ENCODE data around the gene GPRC5C. TPM values are rescaled to one million over a fixed set of nuclear protein-coding genes. Genes with fewer than 3 reads are reported as not detected.

Gene GPRC5C
- total and polyA plus RNA-seq, 4 donors: 41.9 to 81.4 (median 66.1) TPM

DNA sequence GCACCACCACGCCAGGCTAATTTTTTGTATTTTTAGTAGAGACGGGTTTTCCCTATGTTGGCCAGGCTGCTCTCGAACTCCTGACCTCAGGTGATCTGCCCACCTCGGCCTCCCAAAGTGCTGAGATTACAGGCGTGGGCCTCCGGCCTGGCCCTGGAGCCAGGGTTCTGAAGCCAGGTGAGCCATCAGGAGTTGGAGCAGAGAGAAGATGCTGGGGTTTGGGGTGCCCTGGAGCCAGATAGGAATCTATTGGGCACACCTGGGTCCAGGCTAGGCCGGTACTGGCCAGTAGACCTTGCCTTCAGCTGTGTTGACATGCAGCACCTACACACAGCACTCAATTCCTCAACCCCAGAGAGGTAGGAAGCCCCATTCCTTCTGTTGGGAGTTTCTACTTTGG is 29.1 kb downstream of the GPRC5C start:
- Histone ChIP-seq H3K9ac (ENCODE audit: insufficient read depth in 1 of 2, low read length in 2 of 2) (no peak overlapping the region), H3K27ac (ENCODE audit: low read depth in 1 of 2, low read length in 1 of 2) (no peak overlapping the region), H3K27me3 (ENCODE audit: control insufficient read depth in 3 of 3, insufficient read depth in 3 of 3, low read length in 2 of 3) (peaks cover 0 to 13% (median 13%) of the 10 kb centered on the region in 3 donors), H3K9me3 (ENCODE audit: control insufficient read depth in 4 of 4, insufficient read depth in 3 of 4, low read length in 3 of 4) (peaks cover 0 to 2% (median 0%) of the 10 kb centered on the region in 4 donors), H3K4me1 (ENCODE audit: control insufficient read depth in 5 of 5, insufficient read depth in 5 of 5, low read length in 5 of 5) (peaks cover 0 to 5% (median 4%) of the 10 kb centered on the region in 5 donors), H3K36me3 (ENCODE audit: control insufficient read depth in 4 of 4, insufficient read depth in 4 of 4, low read length in 4 of 4) (no peaks in the 10 kb centered on the region), H3K4me3 (no peak overlapping the region)
- WGBS, 2 donors: 97% methylated on average over 7 of the region's 7 CpGs
- ATAC-seq (ENCODE audit: insufficient read depth, low FRiP score): no peak
- no peak for DNase-seq
- TF ChIP-seq, protein P1, sequence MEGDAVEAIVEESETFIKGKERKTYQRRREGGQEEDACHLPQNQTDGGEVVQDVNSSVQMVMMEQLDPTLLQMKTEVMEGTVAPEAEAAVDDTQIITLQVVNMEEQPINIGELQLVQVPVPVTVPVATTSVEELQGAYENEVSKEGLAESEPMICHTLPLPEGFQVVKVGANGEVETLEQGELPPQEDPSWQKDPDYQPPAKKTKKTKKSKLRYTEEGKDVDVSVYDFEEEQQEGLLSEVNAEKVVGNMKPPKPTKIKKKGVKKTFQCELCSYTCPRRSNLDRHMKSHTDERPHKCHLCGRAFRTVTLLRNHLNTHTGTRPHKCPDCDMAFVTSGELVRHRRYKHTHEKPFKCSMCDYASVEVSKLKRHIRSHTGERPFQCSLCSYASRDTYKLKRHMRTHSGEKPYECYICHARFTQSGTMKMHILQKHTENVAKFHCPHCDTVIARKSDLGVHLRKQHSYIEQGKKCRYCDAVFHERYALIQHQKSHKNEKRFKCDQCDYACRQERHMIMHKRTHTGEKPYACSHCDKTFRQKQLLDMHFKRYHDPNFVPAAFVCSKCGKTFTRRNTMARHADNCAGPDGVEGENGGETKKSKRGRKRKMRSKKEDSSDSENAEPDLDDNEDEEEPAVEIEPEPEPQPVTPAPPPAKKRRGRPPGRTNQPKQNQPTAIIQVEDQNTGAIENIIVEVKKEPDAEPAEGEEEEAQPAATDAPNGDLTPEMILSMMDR (IDR thresholded peaks at IDR 0.05; ENCODE audit: control extremely low read depth, extremely low read depth): no peak

DNA sequence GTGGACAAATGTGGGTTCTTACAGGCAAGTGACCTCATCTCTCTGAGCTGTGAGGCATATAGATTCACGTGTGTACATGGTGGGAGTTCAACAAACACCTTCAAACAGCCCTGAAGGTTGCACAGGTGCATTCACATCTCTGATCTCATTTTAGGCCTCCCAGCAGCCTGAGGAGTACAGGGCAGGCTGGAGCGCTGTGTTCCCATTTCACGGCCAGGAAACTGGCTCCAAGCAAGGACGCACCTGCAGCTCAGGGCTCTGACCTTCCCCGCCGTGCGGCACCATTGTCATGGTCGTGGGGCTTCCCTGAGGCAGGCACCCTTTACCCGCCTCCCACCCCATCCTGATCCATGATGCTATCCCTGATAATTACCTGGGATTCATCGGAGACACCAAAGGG is 29.7 kb downstream of the GPRC5C start:
- DNase-seq (no peak), ATAC-seq (ENCODE audit: insufficient read depth, low FRiP score) (no peak)
- Histone ChIP-seq H3K27me3 (ENCODE audit: control insufficient read depth in 3 of 3, insufficient read depth in 3 of 3, low read length in 2 of 3) (peaks cover 0 to 18% (median 17%) of the 10 kb centered on the region in 3 donors), H3K4me1 (ENCODE audit: control insufficient read depth in 5 of 5, insufficient read depth in 5 of 5, low read length in 5 of 5) (peaks cover 0 to 5% (median 4%) of the 10 kb centered on the region in 5 donors), H3K9me3 (ENCODE audit: control insufficient read depth in 4 of 4, insufficient read depth in 3 of 4, low read length in 3 of 4) (peaks cover 0 to 2% (median 0%) of the 10 kb centered on the region in 4 donors), H3K36me3 (ENCODE audit: control insufficient read depth in 4 of 4, insufficient read depth in 4 of 4, low read length in 4 of 4) (no peaks in the 10 kb centered on the region), H3K9ac (ENCODE audit: insufficient read depth in 1 of 2, low read length in 2 of 2) (no peak overlapping the region), H3K4me3 (no peak overlapping the region), H3K27ac (ENCODE audit: low read depth in 1 of 2, low read length in 1 of 2) (no peak overlapping the region)
- WGBS, 2 donors: 82 to 85% methylated on average over 10 of the region's 10 CpGs
- TF ChIP-seq, protein P1 (IDR thresholded peaks at IDR 0.05; ENCODE audit: control extremely low read depth, extremely low read depth): no peak

DNA sequence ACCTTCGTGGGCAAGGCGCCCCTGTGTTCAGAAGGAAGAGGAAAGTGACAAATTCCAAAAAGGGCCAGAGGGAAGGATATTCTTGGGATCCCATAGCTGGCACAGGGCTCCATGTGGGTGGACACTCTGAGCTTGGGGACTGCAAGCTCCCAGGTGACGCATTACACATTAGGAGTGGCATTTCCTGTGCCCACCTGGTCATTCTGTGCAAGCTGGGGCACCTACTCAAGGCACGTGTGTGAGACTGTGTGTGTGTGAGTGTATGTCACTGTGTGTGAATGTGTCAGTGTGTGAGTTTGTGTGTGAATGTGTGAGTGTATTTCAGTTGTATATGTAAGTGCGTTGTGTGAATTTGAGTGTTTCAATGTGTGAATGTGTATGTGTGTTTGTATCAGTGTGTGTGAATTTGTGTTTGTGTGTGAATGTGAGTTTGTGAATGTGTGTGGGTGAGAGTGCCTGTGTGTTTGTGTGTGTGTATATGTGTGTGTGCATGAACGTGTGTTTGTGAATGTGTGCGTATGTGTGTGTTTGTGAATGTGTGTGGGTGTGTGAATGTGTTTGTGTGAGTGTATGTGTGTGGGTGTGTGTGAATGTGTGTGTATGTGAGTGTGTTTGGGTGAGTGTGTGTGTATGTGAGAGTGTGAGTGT is 33.0 kb downstream of the GPRC5C start:
- 74 to 76% methylated on average over 7 of the region's 7 CpGs for WGBS, 2 donors
- Histone ChIP-seq H3K4me3 (no peak overlapping the region), H3K9me3 (ENCODE audit: control insufficient read depth in 4 of 4, insufficient read depth in 3 of 4, low read length in 3 of 4) (peaks cover 0 to 2% (median 0%) of the 10 kb centered on the region in 4 donors), H3K36me3 (ENCODE audit: control insufficient read depth in 4 of 4, insufficient read depth in 4 of 4, low read length in 4 of 4) (no peaks in the 10 kb centered on the region), H3K27me3 (ENCODE audit: control insufficient read depth in 3 of 3, insufficient read depth in 3 of 3, low read length in 2 of 3) (peaks cover 0 to 28% (median 27%) of the 10 kb centered on the region in 3 donors), H3K4me1 (ENCODE audit: control insufficient read depth in 5 of 5, insufficient read depth in 5 of 5, low read length in 5 of 5) (peaks cover 0 to 4% (median 0%) of the 10 kb centered on the region in 5 donors), H3K27ac (ENCODE audit: low read depth in 1 of 2, low read length in 1 of 2) (no peak overlapping the region), H3K9ac (ENCODE audit: insufficient read depth in 1 of 2, low read length in 2 of 2) (no peak overlapping the region)
- ATAC-seq (ENCODE audit: insufficient read depth, low FRiP score): no peak
- no peak for DNase-seq
- TF ChIP-seq, protein P1 (IDR thresholded peaks at IDR 0.05; ENCODE audit: control extremely low read depth, extremely low read depth): no peak

All from lung (tissue), 12 donors.